ENCODE data around the gene SNORC. TPM values are rescaled to one million over a fixed set of nuclear protein-coding genes. Genes with fewer than 3 reads are reported as not detected.

SNORC gene
- total RNA-seq, 1 donor from 2014 or later: 0.96 TPM

DNA sequence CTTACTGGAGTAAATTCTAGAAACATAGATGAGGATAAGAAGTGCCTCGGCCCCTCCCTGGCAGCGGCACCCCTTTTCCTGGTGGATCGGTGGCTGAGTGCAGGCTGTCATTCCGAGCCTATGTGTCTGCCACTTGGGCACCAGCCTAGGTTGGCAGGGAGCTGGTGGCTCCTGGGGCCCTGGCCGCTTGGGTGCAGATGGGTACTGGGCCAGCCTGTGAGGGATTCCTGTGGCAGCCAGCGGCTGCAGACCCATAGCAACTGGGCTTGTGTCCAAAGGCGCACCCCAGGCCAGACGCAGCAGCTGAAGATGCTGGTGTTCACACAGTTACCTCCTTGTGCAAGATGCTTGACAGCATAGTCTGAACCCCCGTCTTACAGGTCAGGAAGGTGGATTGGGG is 2.8 kb downstream of the SNORC start:
- H3K4me3 ChIP-seq: no peak overlapping the region
- DNase-seq (peak; percentile 51), ATAC-seq (no peak)
- no peak overlapping the region for H3K27ac ChIP-seq
- no peaks in the 10 kb centered on the region for H3K9me3 ChIP-seq
- TF ChIP-seq, protein P1, sequence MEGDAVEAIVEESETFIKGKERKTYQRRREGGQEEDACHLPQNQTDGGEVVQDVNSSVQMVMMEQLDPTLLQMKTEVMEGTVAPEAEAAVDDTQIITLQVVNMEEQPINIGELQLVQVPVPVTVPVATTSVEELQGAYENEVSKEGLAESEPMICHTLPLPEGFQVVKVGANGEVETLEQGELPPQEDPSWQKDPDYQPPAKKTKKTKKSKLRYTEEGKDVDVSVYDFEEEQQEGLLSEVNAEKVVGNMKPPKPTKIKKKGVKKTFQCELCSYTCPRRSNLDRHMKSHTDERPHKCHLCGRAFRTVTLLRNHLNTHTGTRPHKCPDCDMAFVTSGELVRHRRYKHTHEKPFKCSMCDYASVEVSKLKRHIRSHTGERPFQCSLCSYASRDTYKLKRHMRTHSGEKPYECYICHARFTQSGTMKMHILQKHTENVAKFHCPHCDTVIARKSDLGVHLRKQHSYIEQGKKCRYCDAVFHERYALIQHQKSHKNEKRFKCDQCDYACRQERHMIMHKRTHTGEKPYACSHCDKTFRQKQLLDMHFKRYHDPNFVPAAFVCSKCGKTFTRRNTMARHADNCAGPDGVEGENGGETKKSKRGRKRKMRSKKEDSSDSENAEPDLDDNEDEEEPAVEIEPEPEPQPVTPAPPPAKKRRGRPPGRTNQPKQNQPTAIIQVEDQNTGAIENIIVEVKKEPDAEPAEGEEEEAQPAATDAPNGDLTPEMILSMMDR (IDR thresholded peaks at IDR 0.05): no peak
- peaks cover 30% of the 10 kb centered on the region for H3K27me3 ChIP-seq
- peaks cover 4% of the 10 kb centered on the region for H3K4me1 ChIP-seq
- no peaks in the 10 kb centered on the region for H3K36me3 ChIP-seq
- intact Hi-C loops (cut with DNase I): no loop called here

DNA sequence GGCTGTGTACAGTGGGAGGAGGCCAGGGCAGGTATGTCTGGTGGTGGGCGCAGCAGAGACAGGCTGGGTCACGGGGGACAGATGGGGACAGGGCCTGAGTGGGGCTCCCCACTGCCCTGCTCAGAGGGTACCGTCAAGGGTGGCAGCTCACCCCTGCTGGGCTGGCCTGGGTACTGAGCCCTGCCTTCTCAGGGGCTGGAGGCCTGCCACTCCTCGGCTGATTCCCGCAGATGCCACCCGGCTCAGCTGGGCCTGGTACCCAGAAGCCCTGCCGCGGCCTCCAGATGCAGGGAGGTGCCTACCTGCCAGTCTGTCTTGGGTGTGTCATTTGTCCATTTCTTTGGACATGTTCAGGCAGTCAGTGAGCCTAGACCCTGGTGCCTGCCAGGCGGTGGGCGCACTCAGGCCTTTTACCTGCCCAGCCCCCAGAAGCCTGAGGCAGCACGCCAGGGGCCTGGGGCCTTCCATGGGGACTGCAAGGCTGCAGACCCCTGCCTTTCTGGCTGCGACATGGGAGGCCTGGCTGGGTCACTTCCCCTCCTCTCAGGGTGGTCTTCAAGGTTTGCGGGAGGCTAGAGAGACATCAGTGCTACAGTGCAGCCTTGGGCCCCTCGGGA is 3.3 kb downstream of the SNORC start:
- intact Hi-C loops (cut with DNase I): no loop called here
- peak; percentile 53 for DNase-seq
- Histone ChIP-seq H3K36me3 (no peaks in the 10 kb centered on the region), H3K27ac (no peak overlapping the region), H3K4me3 (no peak overlapping the region), H3K27me3 (peaks cover 30% of the 10 kb centered on the region), H3K9me3 (no peaks in the 10 kb centered on the region), H3K4me1 (peaks cover 4% of the 10 kb centered on the region)
- TF ChIP-seq, protein P1 (IDR thresholded peaks at IDR 0.05): no peak
- no peak for ATAC-seq

DNA sequence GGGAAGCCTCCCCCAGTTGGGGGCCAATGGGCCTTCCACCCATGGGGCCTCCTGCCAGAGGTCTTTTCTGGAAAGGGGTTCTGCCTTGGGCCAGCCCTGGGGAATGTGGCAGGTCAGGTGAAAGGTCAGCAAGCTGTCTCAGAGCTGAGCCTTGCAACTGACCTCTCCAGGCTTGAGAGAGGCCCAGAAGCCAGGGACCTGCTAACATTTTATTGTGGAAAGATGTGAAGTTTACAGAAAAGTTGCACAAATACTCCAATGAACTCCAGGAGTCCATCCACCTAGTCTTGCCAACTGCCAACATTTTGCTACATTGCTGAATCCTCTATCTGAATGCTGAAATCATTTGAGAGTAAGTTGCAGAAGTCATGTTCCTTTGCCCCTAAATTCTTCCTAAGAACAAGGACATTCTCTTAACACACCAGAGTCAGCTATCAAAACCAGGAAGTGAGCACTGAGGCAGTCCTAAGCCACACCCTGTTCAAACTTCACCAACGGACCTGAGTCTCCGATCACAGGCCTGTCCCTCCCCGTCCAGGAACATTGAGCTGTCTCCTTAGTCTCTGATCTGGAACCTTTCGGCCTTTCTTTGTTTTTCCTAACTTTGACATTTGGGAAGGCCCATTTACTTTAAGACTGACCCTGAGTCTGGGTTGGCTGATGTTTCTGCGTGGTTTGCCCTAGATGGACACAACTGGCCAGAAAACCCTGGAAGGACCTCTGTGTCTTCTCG is 4.0 kb downstream of the SNORC start:
- no peaks in the 10 kb centered on the region for H3K9me3 ChIP-seq
- H3K36me3 ChIP-seq: no peaks in the 10 kb centered on the region
- peak; percentile 11 for ATAC-seq
- H3K4me1 ChIP-seq: peaks cover 4% of the 10 kb centered on the region
- no peak for DNase-seq
- H3K4me3 ChIP-seq: no peak overlapping the region
- TF ChIP-seq, protein P1 (IDR thresholded peaks at IDR 0.05): no peak
- H3K27me3 ChIP-seq: peaks cover 30% of the 10 kb centered on the region
- intact Hi-C loops (cut with DNase I): no loop called here
- H3K27ac ChIP-seq: no peak overlapping the region

DNA sequence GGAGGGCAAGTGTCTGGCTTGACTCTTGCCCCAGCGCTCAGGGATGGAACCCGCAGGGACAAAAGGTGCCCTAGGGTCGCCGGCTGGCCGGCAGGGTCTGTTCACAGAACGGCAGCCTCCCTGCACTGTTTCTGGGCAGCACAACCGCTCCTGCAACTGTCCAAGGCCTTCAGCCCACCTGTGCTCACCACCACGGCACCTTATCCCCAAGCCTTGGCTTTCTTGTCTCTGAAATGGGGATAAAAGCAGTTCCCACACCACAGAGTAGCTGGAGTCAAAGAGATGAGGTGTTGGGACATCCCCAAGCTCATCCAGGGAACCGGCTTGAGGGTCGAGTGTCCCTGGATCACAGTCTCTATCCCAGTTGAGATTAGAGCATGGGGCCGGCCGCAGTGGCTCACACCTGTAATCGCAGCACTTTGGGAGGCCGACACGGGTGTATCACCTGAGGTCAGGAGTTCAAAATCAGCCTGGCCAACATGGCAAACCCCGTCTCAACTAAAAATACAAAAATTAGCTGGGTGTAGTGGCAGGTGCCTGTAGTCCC is 4.7 kb downstream of the SNORC start:
- no peak overlapping the region for H3K4me3 ChIP-seq
- ATAC-seq (no peak), DNase-seq (peak; percentile 42)
- H3K27me3 ChIP-seq: peaks cover 30% of the 10 kb centered on the region
- intact Hi-C loops (cut with DNase I): no loop called here
- peaks cover 4% of the 10 kb centered on the region for H3K4me1 ChIP-seq
- no peak overlapping the region for H3K27ac ChIP-seq
- TF ChIP-seq, protein P1 (IDR thresholded peaks at IDR 0.05): no peak
- H3K9me3 ChIP-seq: no peaks in the 10 kb centered on the region
- H3K36me3 ChIP-seq: no peaks in the 10 kb centered on the region

DNA sequence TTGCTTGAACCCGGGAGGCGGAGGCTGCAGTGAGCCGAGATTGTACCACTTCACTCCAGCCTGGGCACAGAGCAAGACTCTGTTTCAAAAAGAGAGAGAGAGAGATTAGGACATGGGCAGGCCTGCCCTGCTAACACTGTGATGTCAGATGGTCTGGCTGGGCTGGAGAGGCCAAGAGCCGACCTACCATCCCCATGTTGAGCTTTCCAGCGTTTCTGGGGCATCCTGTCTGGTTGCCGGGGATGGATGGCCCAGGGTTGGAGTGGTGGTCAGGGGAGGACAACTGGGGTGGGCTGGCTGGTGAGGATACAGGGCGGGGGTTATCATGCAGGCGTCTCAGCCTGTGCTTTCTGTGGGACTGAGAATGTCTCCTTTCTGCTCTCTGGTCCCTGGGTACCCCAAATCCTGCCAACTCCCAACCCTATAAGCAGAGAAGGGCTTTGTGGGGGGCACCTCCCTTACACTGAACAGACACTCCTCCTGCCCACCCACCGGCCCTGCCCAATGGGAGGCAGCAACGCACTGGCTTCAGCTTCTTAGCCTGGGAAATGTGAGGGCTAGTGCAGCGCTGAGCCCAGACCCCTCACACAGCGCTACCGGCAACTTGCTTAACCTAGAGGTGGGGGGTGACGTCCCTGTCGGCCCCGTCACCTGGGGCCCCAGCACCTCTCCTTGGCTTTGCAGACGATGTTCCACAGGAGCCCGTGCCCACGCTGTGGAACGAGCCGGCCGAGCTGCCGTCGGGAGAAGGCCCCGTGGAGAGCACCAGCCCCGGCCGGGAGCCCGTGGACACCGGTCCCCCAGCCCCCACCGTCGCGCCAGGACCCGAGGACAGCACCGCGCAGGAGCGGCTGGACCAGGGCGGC is 5.4 kb downstream of the SNORC start:
- peak; percentile 60 for DNase-seq
- ATAC-seq: no peak
- intact Hi-C loops (cut with DNase I): no loop called here
- H3K27ac ChIP-seq: no peak overlapping the region
- peak overlapping the region; percentile 38 for H3K4me3 ChIP-seq
- TF ChIP-seq, protein P1 (IDR thresholded peaks at IDR 0.05): no peak
- peaks cover 30% of the 10 kb centered on the region for H3K27me3 ChIP-seq
- H3K36me3 ChIP-seq: no peaks in the 10 kb centered on the region
- H3K9me3 ChIP-seq: no peaks in the 10 kb centered on the region
- peaks cover 4% of the 10 kb centered on the region for H3K4me1 ChIP-seq

All from upper lobe of right lung (tissue), 1 donor.